Dedifferentiated amniotic fluid mesenchymal stem cell (primary cell): Measurements from ENCODE around the gene EGLN3.
"Not testable (repeated sequence)": the region's sequence is repeated elsewhere in the genome, so short reads cannot be mapped to it uniquely, and the experiment has no call there.

Source experiments
- DNase-seq: peaks from one replicate; pipeline ENCODE4 v3.0.0-alpha.2; 2016; ENCODE audit errors: extremely low spot score

The EGLN3 gene

GRCh38 chr14:33950320-33951182, at the start of gene EGLN3:
EGLN3 (minus strand) TSS chr14:33951074; CDS start chr14:33950752, 322 bp downstream.
- peak; percentile 47 for DNase-seq

- no peak for DNase-seq
Measured at GRCh38 chr14:34000396-34000795, 49.5 kb upstream of the EGLN3 start.

GRCh38 chr14:33999771-34000291, 49.0 kb upstream of the EGLN3 start:
- no peak for DNase-seq

DNA sequence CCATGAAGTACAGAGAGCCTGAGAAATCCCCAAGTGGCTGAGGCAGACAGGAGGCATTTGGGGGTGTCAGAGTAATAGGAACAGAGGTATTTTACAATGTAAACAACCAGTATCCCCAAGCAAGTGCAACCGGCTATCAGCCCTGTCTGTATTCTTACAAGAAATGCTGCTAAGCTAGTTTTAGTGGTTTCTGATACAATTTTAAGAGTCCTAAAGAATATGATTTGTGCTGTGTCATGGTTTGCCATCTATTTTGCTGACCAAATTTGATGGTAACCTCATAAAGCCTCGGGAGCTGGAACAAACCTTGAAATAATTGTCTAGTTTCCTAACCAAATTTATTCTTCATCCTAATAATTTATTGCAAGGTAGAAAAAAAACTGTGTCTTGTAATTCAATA, 46.7 kb upstream of the EGLN3 start:
- DNase-seq: no peak

DNA sequence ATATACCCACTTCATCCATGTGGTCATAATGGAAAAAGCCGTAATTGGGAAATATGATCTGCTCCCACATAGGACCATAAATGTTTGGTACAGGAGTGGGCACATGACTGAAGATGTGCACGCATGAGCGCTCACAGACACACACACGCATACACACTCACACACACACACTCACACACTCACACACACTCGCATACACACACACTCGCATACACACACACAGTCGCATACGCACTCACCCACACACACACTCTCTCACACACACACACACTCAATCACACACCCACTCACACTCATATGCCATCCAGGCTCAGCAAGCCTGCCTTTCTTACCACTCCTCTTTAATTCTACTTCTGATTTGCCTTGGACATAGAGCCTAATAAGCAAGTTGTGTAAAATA, 45.6 kb upstream of the EGLN3 start:
- no peak for DNase-seq

GRCh38 chr14:33993246-33993645, 42.4 kb upstream of the EGLN3 start:
- no peak for DNase-seq

DNA sequence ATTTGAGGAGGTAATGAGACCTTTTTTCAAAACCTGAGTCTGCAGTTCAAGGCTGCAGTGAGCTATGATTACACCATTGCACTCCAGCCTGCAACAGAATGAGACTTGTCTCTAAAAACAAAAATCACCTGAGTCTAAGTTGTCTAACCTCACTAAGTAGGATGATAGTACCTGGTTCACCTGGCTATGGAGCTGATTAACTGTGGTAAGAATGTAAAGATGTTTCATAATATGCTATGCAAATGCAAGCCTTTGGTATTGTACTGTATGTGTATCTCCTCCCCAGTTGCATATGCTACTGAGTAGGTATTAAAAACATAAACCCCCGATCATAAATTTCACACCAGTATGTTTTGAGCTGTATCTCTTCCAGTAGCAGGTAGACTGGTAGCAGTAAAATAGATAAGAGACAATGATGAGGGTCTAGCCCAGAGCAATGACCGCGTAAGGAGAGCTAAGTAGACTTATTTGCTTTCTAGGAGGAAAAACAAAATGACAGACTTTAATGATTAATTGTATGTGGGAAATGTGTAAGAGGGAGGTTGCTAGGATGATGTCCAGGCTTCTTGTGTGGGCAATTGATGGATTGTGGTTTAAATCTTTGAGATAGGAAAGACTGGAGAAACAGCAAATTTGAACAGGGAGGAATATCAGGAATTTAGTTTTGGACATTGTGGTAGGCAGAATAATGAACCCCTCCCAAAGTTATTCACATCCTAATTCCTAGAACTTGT, 41.6 kb upstream of the EGLN3 start:
- no peak for DNase-seq

GRCh38 chr14:33990790-33991189, 39.9 kb upstream of the EGLN3 start:
- no peak for DNase-seq

GRCh38 chr14:33987565-33988080, 36.7 kb upstream of the EGLN3 start:
- no peak for DNase-seq

GRCh38 chr14:33986804-33987203, 35.9 kb upstream of the EGLN3 start:
- no peak for DNase-seq

- DNase-seq: no peak
Measured at GRCh38 chr14:33985242-33985641, 34.4 kb upstream of the EGLN3 start.

DNA sequence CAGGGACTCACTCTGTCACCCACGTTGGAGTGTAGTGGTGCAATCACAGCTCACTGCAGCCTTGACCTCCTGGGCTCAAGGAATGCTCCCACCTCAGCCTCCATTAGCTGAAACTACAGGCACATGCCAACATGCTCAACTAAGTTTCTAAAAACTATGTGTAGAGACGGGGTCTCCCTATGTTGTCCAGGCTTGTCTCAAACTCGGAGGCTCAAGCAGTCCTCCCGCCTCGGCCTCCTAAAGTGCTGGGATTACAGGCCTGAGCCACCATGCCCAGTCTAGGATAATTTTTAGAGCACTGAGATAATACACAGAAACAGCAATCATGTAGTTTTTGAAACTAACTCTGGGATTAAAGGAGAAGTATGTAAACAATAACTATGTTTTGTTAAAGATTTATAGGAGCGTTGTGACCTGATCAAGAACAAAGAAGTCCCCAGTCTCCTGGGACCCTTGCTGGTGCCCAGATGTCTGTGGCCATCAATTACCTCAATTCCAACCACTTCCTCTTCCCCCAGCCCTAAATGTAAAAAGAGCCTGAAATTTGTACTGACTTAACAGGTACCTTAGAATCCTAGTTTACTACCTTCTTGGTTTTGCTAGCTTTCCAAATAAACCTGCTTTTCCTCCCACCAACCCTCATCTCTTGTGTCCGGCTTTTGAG, 28.9 kb upstream of the EGLN3 start:
- no peak for DNase-seq

GRCh38 chr14:33978892-33979612, 28.2 kb upstream of the EGLN3 start:
- no peak for DNase-seq

DNA sequence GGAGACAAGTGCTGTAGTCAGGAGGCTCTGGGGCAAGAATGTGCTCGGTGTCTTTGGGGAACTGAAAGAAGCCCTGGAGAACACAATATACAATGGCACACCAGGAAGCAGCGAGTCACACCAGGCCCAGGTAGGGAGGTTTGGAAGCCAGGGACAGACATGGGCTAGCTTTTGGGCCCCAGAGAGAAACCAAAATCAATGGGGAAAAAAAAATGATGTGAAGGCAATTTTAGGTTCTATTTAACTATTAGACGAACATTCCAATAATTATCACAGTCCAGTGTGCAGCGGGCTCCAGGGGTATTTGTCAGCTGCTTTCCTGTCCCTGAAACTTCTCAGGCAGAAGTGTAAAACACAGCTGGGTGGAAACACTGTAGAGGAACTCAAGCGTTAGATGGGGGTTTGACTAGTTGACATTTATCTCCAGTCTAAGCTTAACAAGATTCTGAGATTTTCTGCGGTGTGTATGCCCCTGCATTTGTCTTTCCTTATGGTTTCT, 21.8 kb upstream of the EGLN3 start:
- DNase-seq: no peak

DNA sequence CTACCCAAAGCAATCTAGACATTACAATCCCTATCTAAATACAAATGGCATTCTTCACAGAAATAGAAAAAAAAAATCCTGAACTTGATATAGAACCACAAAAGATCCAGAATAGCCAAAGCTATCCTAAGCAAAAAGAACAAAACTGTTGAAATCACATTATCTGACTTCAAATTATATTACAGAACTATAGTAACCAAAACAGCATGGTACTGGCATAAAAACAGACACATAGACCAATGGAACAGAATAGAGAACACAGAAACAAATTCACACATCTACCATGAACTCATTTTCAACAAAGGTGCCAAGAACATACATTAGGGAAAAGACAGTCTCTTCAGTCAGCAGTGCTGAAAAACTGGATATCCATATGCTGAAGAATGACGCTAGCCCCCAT, 19.0 kb upstream of the EGLN3 start:
- DNase-seq: not testable (repeated sequence)

- DNase-seq: no peak
Measured at GRCh38 chr14:33968722-33969121, 17.8 kb upstream of the EGLN3 start.

GRCh38 chr14:33967138-33967537, 16.3 kb upstream of the EGLN3 start:
- DNase-seq: no peak

DNA sequence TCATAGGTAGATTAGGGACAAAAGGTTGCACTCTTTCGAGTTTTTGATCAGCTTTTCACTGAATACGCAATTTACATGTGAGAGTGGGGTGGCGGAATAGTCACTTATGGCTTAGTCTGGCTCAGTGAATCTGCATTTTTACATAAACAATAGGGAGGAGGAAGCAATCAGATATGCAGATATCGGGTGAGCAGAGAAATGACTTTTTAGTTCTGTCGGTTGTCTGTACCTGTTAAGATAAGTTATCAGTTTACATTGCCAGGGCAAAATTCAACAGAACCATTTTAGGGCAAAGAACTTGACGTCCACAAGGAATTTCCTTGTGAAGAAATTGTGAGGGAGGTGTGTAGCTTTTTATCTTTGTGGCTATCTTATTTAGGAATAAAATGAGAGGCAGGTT, 15.4 kb upstream of the EGLN3 start:
- no peak for DNase-seq

GRCh38 chr14:33964599-33965317, 13.9 kb upstream of the EGLN3 start:
- no peak for DNase-seq

GRCh38 chr14:33963892-33964291, 13.0 kb upstream of the EGLN3 start:
- no peak for DNase-seq

GRCh38 chr14:33962466-33962865, 11.6 kb upstream of the EGLN3 start:
- DNase-seq: not testable (repeated sequence)
